OCI-LY7 (cell line): ENCODE results near the gene ZNF277. TPM values are rescaled to one million over a fixed set of nuclear protein-coding genes. Genes with fewer than 3 reads are reported as not detected.
A peak's percentile ranks its signal among the peaks of the same experiment; 100 is the strongest.

Experiments used
- Bru-seq: library from RNA; stranded (reverse); fragments of 400-500 nt; gene quantifications from one replicate; lab custom pipeline; 2021; lab: Mats Ljungman, UMichigan
- BruChase-seq, 2 experiments: library from RNA; stranded (reverse); fragments of 400-500 nt; gene quantifications; one replicate each; lab custom pipeline; 2021; lab: Mats Ljungman, UMichigan
- BruUV-seq: library from RNA; stranded (reverse); fragments of 400-500 nt; replicated peaks from 2 replicates; lab custom pipeline; 2021; lab: Mats Ljungman, UMichigan
- CTCF ChIA-PET: fragments of 300-600 bp; sonication (Branson Sonifier 250); formaldehyde crosslinking; loops from one replicate; lab custom pipeline; 2022; ENCODE audit warnings: antibody characterized with exemption; ENCODE audit not compliant: unreplicated experiment; lab: Charles Lee
- POLR2A ChIA-PET: fragments of 300-600 bp; sonication (Branson Sonifier 250); formaldehyde crosslinking; loops from one replicate; lab custom pipeline; 2022; ENCODE audit warnings: antibody characterized with exemption; lab: Charles Lee
- DNase-seq: peaks from one replicate; pipeline ENCODE4 v3.0.0-alpha.2; 2015; ENCODE audit warnings: low spot score
- H2AFZ ChIP-seq: fragments of 200-600 bp; sonication (generic), shearing (Covaris generic); 2 replicates; pipeline ENCODE4 v1.6.1; 2014; ENCODE audit warnings: mild to moderate bottlenecking, antibody characterized with exemption, low read length, moderate library complexity
- H3K27ac ChIP-seq: fragments of 200-600 bp; sonication (generic); 2 replicates; pipeline ENCODE4 v1.5.1; 2014; ENCODE audit warnings: mixed run types, low read depth, mild to moderate bottlenecking, moderate library complexity, low read length, inconsistent platforms; ENCODE audit not compliant: poor library complexity, severe bottlenecking
- H3K36me3 ChIP-seq: fragments of 200-600 bp; sonication (generic); 2 replicates; pipeline ENCODE4 v1.6.1; 2014; ENCODE audit warnings: mild to moderate bottlenecking, antibody characterized with exemption, low read length, moderate library complexity, mixed read lengths; ENCODE audit not compliant: insufficient read depth
- H3K4me1 ChIP-seq: fragments of 200-600 bp; sonication (generic); 2 replicates; pipeline ENCODE4 v1.5.1; 2014; ENCODE audit warnings: mild to moderate bottlenecking, low read length; ENCODE audit not compliant: insufficient read depth, poor library complexity, severe bottlenecking
- H3K4me2 ChIP-seq: fragments of 200-600 bp; sonication (generic); 2 replicates; pipeline ENCODE4 v1.6.1; 2014; ENCODE audit warnings: mild to moderate bottlenecking, low read length
- H3K4me3 ChIP-seq: fragments of 200-600 bp; sonication (generic); 2 replicates; pipeline ENCODE4 v1.5.1; 2014; ENCODE audit warnings: mild to moderate bottlenecking, low read depth, low read length; ENCODE audit not compliant: poor library complexity, severe bottlenecking
- H3K79me2 ChIP-seq: fragments of 200-600 bp; sonication (generic); 2 replicates; pipeline ENCODE4 v1.6.1; 2016; ENCODE audit warnings: low read depth, mild to moderate bottlenecking, low read length, moderate library complexity, mixed read lengths; ENCODE audit not compliant: insufficient read depth
- H3K9me2 ChIP-seq: fragments of 200-600 bp; sonication (generic); 2 replicates; pipeline ENCODE4 v1.6.1; 2016; ENCODE audit warnings: mild to moderate bottlenecking, low read length, mixed read lengths; ENCODE audit not compliant: insufficient read depth
- H3K9me3 ChIP-seq: fragments of 200-600 bp; sonication (generic); 2 replicates; pipeline ENCODE4 v1.6.1; 2014; ENCODE audit warnings: mild to moderate bottlenecking, mixed run types, low read length, mixed read lengths
- H4K20me1 ChIP-seq: fragments of 200-600 bp; sonication (generic); 2 replicates; pipeline ENCODE4 v1.6.1; 2014; ENCODE audit warnings: mild to moderate bottlenecking, antibody characterized with exemption, low read length, moderate library complexity, mixed read lengths; ENCODE audit not compliant: insufficient read depth
- EZH2phosphoT487 ChIP-seq: fragments of 200-600 bp; sonication (generic); IDR thresholded peaks from 2 replicates; pipeline ENCODE4 v1.6.1; 2018; ENCODE audit warnings: low read depth, borderline replicate concordance, mild to moderate bottlenecking, mixed run types, antibody characterized with exemption, low read length, moderate library complexity, mixed read lengths
- intact Hi-C: fragments of 100-400 bp; cut with micrococcal nuclease; formaldehyde crosslinking; loops from one replicate; pipeline ENCODE4 v1.10.0; 2022; ENCODE audit not compliant: unreplicated experiment
- long read RNA-seq: library from polyadenylated mRNA; stranded (forward); transcript quantifications from one replicate; pipeline ENCODE4 v2.0.0, GENCODE V29; 2022
- total RNA-seq, 2 experiments: library from RNA; depleted of rRNA in 1 of 2; stranded (reverse); fragments of >200 nt in 1 of 2; shearing (Covaris generic) in 1 of 2; gene quantifications; 2 replicates each; pipeline ENCODE4 v1.2.3, GENCODE V29; 2014 to 2022
- TF ChIP-seq, protein P1 (sequence below): fragments of 200-600 bp; sonication (generic); conservative IDR thresholded peaks from 2 replicates; pipeline ENCODE4 v1.5.1; 2014; ENCODE audit warnings: mild to moderate bottlenecking, antibody characterized with exemption, low read length, moderate library complexity, mixed read lengths

The ZNF277 gene, protein sequence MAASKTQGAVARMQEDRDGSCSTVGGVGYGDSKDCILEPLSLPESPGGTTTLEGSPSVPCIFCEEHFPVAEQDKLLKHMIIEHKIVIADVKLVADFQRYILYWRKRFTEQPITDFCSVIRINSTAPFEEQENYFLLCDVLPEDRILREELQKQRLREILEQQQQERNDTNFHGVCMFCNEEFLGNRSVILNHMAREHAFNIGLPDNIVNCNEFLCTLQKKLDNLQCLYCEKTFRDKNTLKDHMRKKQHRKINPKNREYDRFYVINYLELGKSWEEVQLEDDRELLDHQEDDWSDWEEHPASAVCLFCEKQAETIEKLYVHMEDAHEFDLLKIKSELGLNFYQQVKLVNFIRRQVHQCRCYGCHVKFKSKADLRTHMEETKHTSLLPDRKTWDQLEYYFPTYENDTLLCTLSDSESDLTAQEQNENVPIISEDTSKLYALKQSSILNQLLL
- total RNA-seq (2014; rRNA removed; shearing (Covaris generic)): 16.9 and 18.1 TPM in 2 replicates
- total RNA-seq (2022): 20.5 and 22.6 TPM in 2 replicates
- Bru-seq, nascent RNA: percentile 75 among the genes with signal in this experiment
- percentile 57 among the genes with signal in this experiment for BruChase-seq, experiment 1, labeled RNA remaining after a 6-hour chase
- percentile 59 among the genes with signal in this experiment for BruChase-seq, experiment 2, labeled RNA remaining after a 2-hour chase
- long read RNA-seq, transcript ZNF277-201 (12 exons, 1,849 nt): major isoform, 15 of 15 reads
- long read RNA-seq, partial matches to known transcripts: 0 of 15 reads
- long read RNA-seq, other reads (novel, unspliced or antisense): 0 of 15 reads

DNA sequence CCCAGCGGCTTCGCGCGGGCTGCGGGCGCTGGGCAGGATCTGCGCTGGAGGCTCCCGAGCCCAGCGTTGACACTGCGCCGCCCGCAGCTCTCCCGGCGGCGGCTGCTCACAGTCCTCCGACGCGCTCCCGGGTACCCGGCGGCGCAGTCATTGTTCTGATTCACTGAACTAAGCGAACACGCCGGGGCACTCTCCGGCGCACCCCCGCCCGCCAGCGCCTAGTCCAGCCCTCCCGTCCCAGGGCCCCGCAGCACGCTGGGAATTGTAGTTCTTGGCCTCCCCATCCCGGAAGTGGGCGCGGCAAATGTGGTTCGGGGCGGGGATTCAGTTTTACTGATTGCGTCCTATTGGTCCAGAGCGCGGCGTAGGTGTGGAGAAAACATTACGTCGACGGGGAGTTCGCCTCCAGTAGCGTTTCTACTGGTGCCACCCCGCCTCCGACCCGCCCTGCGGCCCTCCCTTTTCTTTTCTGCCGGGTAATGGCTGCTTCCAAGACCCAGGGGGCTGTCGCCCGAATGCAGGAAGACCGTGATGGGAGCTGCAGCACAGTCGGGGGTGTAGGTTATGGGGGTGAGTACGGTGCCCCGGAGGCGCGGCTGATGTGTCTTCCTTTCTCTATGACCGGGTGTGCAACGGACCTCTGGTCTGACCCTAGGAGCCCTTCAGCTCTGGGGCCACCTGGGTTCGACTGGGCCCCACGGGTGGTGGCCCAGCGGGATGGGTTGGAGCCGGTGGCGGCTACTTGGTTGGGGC, at the start of gene ZNF277, which contains the start of gene DOCK4:
ZNF277 (plus strand) TSS at position 458 of the 753 bp plus-strand sequence; CDS start at position 480, 22 bp downstream.
DOCK4 (minus strand) TSS at position 162 of the 753 bp plus-strand sequence. CDS start 261 bp downstream, outside the sequence.
- H3K4me2 ChIP-seq: peak within 1 kb of the TSS; percentile 95
- CTCF ChIA-PET: interaction anchor here (0.6 kb wide), 1 partner anchor 15 kb away, joined by 3 read pairs; no protein-coding TSS in a partner anchor
- BruUV-seq: no TSS peak
- H3K4me3 ChIP-seq: peak within 1 kb of the TSS; percentile 95
- POLR2A ChIA-PET: interaction anchor here (0.5 to 1.6 kb wide), 5 partner anchors 54 to 283 kb away, joined by 3 to 6 read pairs (median 3); partner anchors contain the start of gene IFRD1
- peak; percentile 99 for DNase-seq
- no peaks in the 10 kb centered on the region for H3K9me3 ChIP-seq
- TF ChIP-seq, protein P1, sequence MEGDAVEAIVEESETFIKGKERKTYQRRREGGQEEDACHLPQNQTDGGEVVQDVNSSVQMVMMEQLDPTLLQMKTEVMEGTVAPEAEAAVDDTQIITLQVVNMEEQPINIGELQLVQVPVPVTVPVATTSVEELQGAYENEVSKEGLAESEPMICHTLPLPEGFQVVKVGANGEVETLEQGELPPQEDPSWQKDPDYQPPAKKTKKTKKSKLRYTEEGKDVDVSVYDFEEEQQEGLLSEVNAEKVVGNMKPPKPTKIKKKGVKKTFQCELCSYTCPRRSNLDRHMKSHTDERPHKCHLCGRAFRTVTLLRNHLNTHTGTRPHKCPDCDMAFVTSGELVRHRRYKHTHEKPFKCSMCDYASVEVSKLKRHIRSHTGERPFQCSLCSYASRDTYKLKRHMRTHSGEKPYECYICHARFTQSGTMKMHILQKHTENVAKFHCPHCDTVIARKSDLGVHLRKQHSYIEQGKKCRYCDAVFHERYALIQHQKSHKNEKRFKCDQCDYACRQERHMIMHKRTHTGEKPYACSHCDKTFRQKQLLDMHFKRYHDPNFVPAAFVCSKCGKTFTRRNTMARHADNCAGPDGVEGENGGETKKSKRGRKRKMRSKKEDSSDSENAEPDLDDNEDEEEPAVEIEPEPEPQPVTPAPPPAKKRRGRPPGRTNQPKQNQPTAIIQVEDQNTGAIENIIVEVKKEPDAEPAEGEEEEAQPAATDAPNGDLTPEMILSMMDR: no peak
- no peak for TF ChIP-seq EZH2phosphoT487
- intact Hi-C loops: loop anchor here (1.0 to 10.0 kb wide), 6 partner anchors 186 to 908 kb away; partner anchors contain the start of genes IFRD1, IMMP2L and SMIM30
- H3K36me3 ChIP-seq: no peaks in the 10 kb centered on the region
- no peak within 1 kb of the TSS for H3K27ac ChIP-seq
- H2AFZ ChIP-seq: peak within 1 kb of the TSS; percentile 88
- peaks cover 21% of the 10 kb centered on the region for H3K4me1 ChIP-seq
- H3K79me2 ChIP-seq: peaks cover 16% of the 10 kb centered on the region
- no peaks in the 10 kb centered on the region for H4K20me1 ChIP-seq
- no peaks in the 10 kb centered on the region; the same call in 1 of the 2 replicates for H3K9me2 ChIP-seq

DNA sequence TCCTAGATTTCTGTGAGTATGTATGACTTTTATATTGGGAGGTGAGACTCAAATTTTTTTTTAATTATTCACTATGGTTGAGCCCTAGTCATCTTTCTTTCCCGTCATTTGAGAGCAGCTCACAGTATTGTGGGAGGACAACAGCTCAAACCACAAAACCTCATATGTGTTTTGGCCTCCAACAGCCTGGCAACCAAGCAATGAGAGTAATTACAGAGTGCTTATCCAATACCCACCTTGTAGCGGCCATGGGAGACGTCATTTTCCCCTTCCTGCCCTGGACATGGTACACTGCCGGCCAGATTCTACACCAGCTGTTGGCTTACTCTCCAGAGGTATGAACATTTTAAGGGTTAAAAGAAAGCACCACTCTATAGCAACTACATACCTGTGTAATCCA, 49.4 kb upstream of the ZNF277 start:
- Histone ChIP-seq H3K36me3 (no peaks in the 10 kb centered on the region), H3K9me3 (no peaks in the 10 kb centered on the region), H3K4me2 (no peak overlapping the region), H3K27ac (no peak overlapping the region), H3K4me1 (no peaks in the 10 kb centered on the region), H3K79me2 (no peaks in the 10 kb centered on the region), H4K20me1 (no peaks in the 10 kb centered on the region), H3K9me2 (no peaks in the 10 kb centered on the region), H3K4me3 (no peak overlapping the region), H2AFZ (no peak overlapping the region)
- intact Hi-C loops: no loop called here
- ChIA-PET POLR2A (interaction anchor here (0.6 to 0.9 kb wide), 4 partner anchors 9 to 330 kb away, joined by 3 to 8 read pairs (median 3); no protein-coding TSS in a partner anchor), CTCF (no interaction called here)
- BruUV-seq: no TSS peak
- TF ChIP-seq, protein P1: no peak
- no peak for TF ChIP-seq EZH2phosphoT487
- no peak for DNase-seq
